ENCODE results near the gene JARID2. TPM values are rescaled to one million over a fixed set of nuclear protein-coding genes. Genes with fewer than 3 reads are reported as not detected.

The JARID2 gene
- total RNA-seq, 2 donors from 2014 or later = 10.0 to 11.2 TPM

DNA sequence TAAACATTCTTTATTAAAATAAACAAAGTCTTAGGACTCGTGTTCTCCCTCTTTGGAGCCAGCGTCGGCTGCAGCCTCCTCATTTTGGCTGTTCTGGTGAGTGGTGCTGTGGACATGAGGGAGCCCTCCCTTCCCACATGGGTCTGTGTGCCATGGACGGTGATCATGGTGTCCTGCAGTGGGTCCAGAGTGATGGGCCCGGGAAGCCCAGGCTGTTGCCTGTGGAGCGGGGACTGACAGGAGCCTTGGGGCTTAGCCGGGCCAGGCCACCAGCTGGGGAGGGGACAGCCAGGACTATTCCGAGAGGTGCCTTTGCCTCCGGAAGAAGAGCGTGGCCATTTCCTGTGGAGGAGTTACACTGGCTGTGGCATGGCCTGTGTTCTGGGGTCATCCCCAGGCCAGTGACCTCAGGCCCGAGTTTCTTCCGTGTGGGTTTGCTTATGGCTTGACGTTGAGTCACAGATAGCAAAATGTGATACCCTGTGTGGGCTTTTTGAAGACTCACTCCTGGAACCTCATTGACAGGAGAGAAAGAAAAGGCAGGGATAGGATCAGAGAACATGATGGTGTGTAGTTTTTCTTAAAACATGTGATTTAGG, 263.6 kb downstream of the JARID2 start:
- intact Hi-C loops (cut with DNase I, micrococcal nuclease) = no loop called here
- DNase-seq (no peak), ATAC-seq (no peak)

- DNase-seq (no peak), ATAC-seq (no peak)
- intact Hi-C loops (cut with DNase I, micrococcal nuclease) = no loop called here
Observed at GRCh38 chr6:15510121-15510520, 264.3 kb downstream of the JARID2 start.

- DNase-seq = no peak
- intact Hi-C loops (cut with DNase I, micrococcal nuclease) = no loop called here
- ATAC-seq = no peak
Observed at GRCh38 chr6:15510536-15511247, 264.8 kb downstream of the JARID2 start.

DNA sequence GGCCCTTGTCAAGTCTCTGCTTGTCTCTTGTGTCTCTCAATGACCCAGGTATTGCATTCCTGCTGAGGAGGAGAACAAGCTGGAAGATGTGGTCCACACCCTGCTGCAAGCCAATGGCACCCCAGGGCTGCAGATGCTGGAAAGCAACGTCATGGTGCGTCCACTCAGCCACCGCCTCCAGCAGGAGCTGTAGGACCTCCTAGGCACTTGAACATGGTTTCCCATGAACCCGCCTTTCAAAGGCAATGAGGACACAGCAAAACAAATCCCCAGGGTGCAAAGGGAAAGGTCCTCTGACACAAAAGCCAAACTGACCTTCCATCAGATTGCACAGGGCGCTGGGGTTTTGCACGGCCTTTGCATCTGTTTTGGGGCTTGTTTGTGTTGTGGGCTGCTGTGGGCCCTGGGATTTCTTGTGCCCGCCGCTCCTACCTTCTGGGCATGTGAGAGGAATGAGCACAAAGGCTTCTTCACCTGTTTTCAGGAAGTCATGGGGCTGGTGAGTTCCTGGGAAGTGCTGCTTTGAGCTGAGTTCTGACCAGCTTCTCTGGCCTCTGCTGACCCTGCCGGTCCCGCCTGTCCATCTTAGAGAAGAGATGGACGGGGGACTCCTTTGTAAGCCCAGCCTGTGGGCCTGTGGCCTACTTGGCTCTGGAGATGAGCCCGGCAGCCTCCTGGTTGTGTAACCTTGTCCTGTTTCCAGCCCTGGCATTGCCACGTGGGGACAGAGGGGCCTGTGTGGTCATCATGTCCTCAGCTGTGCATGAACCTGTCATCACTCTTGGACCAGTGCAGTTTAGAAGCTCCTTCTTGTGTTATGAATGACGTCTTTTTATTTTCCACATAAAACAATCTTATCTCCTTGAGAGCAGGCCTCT, 265.6 kb downstream of the JARID2 start:
- intact Hi-C loops (cut with DNase I, micrococcal nuclease) = no loop called here
- DNase-seq (no peak), ATAC-seq (no peak)

GRCh38 chr6:15512126-15512525, 266.3 kb downstream of the JARID2 start:
- intact Hi-C loops (cut with DNase I, micrococcal nuclease) = no loop called here
- no peak for ATAC-seq

GRCh38 chr6:15512721-15513120, 266.9 kb downstream of the JARID2 start:
- intact Hi-C loops (cut with DNase I, micrococcal nuclease) = no loop called here
- ATAC-seq (no peak), DNase-seq (no peak)

More at GRCh38 chr6:15512126-15512525, 266.3 kb downstream of the JARID2 start:
- DNase-seq = no peak

DNA sequence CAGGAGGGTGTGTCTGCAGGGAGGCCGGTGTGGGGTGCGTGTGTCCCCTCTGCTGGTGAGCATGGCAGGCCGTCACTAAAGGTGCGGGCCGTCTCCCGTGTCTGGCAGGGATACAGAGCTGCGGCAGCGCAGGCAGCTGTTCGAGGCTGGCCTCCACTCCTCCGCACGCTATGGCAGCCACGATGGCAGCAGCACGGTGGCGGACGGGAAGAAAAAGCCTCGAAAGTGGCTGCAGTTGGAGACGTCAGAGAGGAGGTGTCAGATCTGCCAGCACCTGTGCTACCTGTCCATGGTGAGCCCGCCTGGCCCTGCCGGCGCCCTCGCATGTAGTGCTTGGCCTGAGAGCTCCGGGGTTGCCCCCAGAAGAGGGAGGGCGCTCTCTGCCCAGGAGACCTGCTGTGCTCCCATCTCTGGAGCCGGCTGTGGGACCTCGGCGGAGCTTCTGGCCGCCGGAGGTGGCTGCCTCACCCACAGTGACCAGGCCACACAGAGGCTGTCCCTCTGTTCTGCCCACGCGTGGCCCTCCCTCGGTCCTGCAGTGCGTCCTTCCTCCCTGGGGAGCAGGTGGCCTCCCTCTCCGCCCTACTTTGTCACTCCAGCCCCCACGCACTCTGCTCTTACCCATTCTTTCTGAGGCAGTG, 267.4 kb downstream of the JARID2 start:
- intact Hi-C loops (cut with DNase I, micrococcal nuclease) = no loop called here
- ATAC-seq = peak; percentile 11
- DNase-seq = no peak

DNA sequence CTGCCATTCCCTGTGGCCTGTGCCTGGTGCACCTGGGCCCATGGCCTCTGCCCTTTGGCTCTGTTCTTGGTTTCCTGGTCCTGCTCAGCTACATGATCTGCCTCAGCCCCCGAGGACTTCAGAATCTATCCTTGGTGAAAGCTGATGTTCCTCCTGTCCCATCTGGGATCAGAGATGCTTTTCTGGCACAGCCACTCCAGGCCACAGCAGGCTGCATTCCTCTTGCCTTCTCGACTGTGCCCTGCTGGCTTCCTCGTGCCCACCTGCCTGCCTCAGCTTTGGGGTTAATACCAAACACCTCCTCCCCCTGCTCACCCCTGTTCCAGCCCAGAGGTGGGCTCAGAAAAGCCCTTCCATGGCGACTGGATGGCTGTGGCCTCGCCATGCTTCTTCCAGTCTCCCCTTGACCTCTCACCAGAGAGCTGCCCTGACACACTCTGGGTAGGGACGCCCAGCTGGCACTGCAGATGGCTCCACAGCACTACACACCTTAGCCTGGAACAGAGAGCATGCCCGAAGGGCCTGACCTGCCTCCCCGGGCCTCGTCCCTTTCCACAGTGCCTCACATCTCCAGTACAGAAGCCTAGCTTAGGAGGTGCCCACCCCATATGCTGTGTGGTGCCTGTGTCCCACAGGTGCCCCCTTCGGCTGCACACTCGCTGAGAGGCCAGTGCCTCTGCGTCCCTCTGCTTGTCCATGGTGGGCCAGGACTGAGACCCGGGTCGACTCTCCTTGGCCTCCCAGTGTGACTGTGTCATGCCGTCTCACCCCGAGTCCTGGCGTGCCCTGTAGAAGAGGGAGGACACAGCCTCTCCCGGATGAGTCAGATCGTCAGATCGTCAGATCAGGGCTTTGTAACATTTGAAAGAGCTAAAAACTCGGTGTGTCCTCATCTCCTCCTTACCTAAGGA, 268.2 kb downstream of the JARID2 start:
- no peak for DNase-seq
- intact Hi-C loops (cut with DNase I, micrococcal nuclease) = no loop called here
- ATAC-seq = peak; percentile 9

- ATAC-seq (no peak), DNase-seq (no peak)
- intact Hi-C loops (cut with DNase I, micrococcal nuclease) = no loop called here
Observed at GRCh38 chr6:15515226-15515625, 269.4 kb downstream of the JARID2 start.

GRCh38 chr6:15515660-15516375, 269.9 kb downstream of the JARID2 start:
- no peak for ATAC-seq
- intact Hi-C loops (cut with DNase I, micrococcal nuclease) = no loop called here
- DNase-seq = no peak

GRCh38 chr6:15516378-15516777, 270.5 kb downstream of the JARID2 start:
- DNase-seq (no peak), ATAC-seq (no peak)
- intact Hi-C loops (cut with DNase I, micrococcal nuclease) = no loop called here

DNA sequence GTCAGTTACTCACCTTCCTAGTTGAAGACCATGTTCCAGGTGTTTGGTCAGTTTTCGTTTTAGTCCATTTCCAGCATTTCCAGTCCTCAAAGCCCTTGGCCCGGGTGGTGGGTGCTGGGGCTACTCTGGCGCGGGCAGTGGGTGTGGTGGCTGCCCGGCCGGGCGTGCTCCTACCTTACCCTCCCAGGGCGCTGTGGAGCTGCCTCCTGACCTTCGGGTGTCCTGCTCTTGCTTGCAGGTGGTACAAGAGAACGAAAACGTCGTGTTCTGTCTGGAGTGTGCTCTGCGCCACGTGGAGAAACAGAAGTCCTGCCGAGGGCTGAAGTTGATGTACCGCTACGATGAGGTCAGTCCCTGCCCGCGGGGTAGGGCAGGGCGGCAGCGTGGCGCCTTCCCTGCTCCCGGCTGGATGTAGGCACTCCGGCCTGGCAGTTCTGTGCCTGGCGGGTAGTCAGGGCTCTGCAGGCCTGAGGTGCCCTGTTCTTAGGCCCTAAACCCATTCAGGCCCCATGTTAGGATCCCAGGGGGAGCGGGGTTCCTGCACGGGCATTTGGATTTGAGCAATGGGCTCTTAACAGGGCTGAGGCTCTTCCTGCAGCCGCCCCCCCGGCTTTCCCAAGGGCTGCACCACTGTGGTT, 271.2 kb downstream of the JARID2 start:
- ATAC-seq (no peak), DNase-seq (no peak)
- intact Hi-C loops (cut with DNase I, micrococcal nuclease) = no loop called here

GRCh38 chr6:15517600-15517999, 271.7 kb downstream of the JARID2 start:
- ATAC-seq (peak; percentile 6), DNase-seq (no peak)
- intact Hi-C loops (cut with DNase I, micrococcal nuclease) = no loop called here

- DNase-seq (no peak), ATAC-seq (no peak)
- intact Hi-C loops (cut with DNase I, micrococcal nuclease) = no loop called here
Observed at GRCh38 chr6:15518057-15518456, 272.2 kb downstream of the JARID2 start.

- intact Hi-C loops (cut with DNase I, micrococcal nuclease) = no loop called here
- ATAC-seq (no peak), DNase-seq (no peak)
Observed at GRCh38 chr6:15518878-15519277, 273.0 kb downstream of the JARID2 start.

- DNase-seq (no peak), ATAC-seq (no peak)
- intact Hi-C loops (cut with DNase I, micrococcal nuclease) = no loop called here
Observed at GRCh38 chr6:15519681-15520080, 273.8 kb downstream of the JARID2 start.

DNA sequence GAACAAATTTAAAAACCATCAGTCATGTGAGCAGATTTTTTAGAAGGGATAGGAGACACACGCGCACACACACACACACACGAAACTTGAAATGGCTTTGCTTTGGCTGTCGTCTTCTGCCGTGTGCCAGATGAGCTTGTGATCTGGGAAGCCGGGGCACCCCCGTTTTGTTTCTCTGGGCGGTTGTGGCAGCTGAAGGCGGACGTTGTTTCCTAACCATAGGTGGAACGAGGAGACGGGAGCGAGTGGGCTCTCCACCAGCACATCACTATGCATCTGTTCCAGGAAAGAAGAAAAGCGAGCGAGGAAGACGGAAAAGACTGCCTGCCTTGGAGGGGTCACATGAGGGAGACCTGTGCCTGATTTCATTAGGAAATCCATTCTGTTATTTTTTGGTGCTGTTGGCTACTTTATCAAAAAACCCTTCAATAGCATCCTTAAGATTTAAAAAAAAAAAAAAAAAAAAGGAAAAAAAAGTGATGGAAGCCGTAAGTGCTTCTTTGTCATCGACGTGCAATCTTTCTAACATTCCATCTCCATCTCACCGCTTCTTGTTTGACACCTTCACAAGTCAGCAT, 274.8 kb downstream of the JARID2 start:
- no peak for ATAC-seq
- DNase-seq = no peak
- intact Hi-C loops (cut with DNase I, micrococcal nuclease) = no loop called here

Data from left colon (tissue), 2 donors.